Right lobe of liver (tissue), 6 donors: ENCODE results near the gene PKM. TPM values are rescaled to one million over a fixed set of nuclear protein-coding genes. Genes with fewer than 3 reads are reported as not detected.

Experiments used
- ATAC-seq, 4 donors: fragments of 200-7000 bp; cut with Tn5 transposase; one replicate each; pipeline ENCODE4 v1.9.1; 2020; ENCODE audit warnings: mild to moderate bottlenecking in 4 of 4, moderate library complexity in 4 of 4
- DNase-seq, 3 donors: peaks; one replicate each; pipeline ENCODE4 v3.0.0-alpha.2; 2020
- H3K27ac ChIP-seq, 3 donors: fragments of 200-600 bp; one replicate each; pipeline ENCODE4 v1.8.0; 2022
- H3K27me3 ChIP-seq, 2 donors: fragments of 200-600 bp; one replicate each; pipeline ENCODE4 v1.8.0; 2022
- H3K36me3 ChIP-seq, 4 donors: fragments of 200-600 bp; sonication (generic) in 1 of 4; one replicate each; pipeline versions ENCODE4 v1.5.1 to v1.8.0; 2017 to 2022; ENCODE audit warnings: control low read depth in 1 of 4
- H3K4me1 ChIP-seq, 4 donors: fragments of 200-600 bp; sonication (generic) in 1 of 4; one replicate each; pipeline versions ENCODE4 v1.5.1 to v1.8.0; 2017 to 2022; ENCODE audit warnings: control low read depth in 1 of 4
- H3K4me3 ChIP-seq, 3 donors: fragments of 200-600 bp; one replicate each; pipeline ENCODE4 v1.8.0; 2022
- H3K9me3 ChIP-seq, 4 donors: fragments of 200-600 bp; sonication (generic) in 1 of 4; one replicate each; pipeline versions ENCODE4 v1.5.1 to v1.8.0; 2017 to 2022; ENCODE audit warnings: control low read depth in 1 of 4
- CTCF ChIP-seq, 4 donors: fragments of 200-600 bp in 3 of 4; fragments of 450-650 bp in 1 of 4; IDR thresholded peaks; one replicate each; pipeline versions ENCODE4 v1.5.1 to v1.8.0; 2016 to 2022; ENCODE audit warnings: antibody characterized with exemption in 4 of 4, mild to moderate bottlenecking in 2 of 4
- POLR2A ChIP-seq: fragments of 450-650 bp; IDR thresholded peaks from one replicate; pipeline ENCODE4 v1.6.1; 2017; ENCODE audit warnings: antibody characterized with exemption, mild to moderate bottlenecking
- WGBS: methylation state at CpG from one replicate; pipeline ENCODE4 v1.1.6; 2018; ENCODE audit warnings: low coverage, low lambda C conversion rate; ENCODE audit not compliant: insufficient coverage; ENCODE audit errors: missing lambda C conversion rate; 5-methylcytosine and 5-hydroxymethylcytosine counted together
- intact Hi-C, 2 donors: fragments of 100-400 bp; cut with DNase I; formaldehyde crosslinking; loops; one replicate each; pipeline versions ENCODE4 v1.11.2 to v1.14.1; 2022
- total RNA-seq, 6 experiments: library from RNA; depleted of rRNA in 2 of 6; stranded (reverse); fragments of >200 nt in 2 of 6; fragmentation: NEBNext Ultra II Directional in 3 of 6; extraction: Animal tissue kit (Norgen Biotek cat#: 25700) in 3 of 6; gene quantifications; one replicate each; pipeline versions ENCODE4 v1.1.0 to v1.2.4, GENCODE V29; 2016 to 2023
- donor health status: DM: no; HTN: yes; CAD: no.
- donor health status: DM: no; HTN: no; CAD: no.
- donor health status: DM: no; HTN: no; CAD: no.
- donor health status: DM: no; HTN: yes; CAD: no.
- donor health status: DM: no; HTN: yes; CAD: no.

Gene PKM
- total RNA-seq, 6 experiments from 2014 or later = 18.4 to 106 (median 27.2) TPM

GRCh38 chr15:72196409-72197040 lies 34.5 kb downstream of the PKM start:
- no peak overlapping the region for H3K4me3 ChIP-seq
- H3K9me3 ChIP-seq = no peaks in the 10 kb centered on the region
- no peak for ATAC-seq
- TF ChIP-seq POLR2A (no peak), CTCF (IDR thresholded peaks at IDR 0.05) (no peak)
- H3K4me1 ChIP-seq = peaks cover 0 to 5% (median 0%) of the 10 kb centered on the region in 4 donors
- no peak for DNase-seq
- H3K36me3 ChIP-seq = no peaks in the 10 kb centered on the region
- 45% methylated on average over 8 of the region's 13 CpGs for WGBS
- peaks cover 0 to 8% of the 10 kb centered on the region in 2 donors for H3K27me3 ChIP-seq
- intact Hi-C loops = loop anchor here in 1 of 2 donors (10.0 kb wide), 1 partner anchor 88 kb away; no protein-coding TSS in a partner anchor
- H3K27ac ChIP-seq = no peak overlapping the region

GRCh38 chr15:72195101-72195511 lies 35.9 kb downstream of the PKM start:
- Histone ChIP-seq H3K27ac (no peak overlapping the region), H3K4me1 (peaks cover 0 to 5% (median 0%) of the 10 kb centered on the region in 4 donors), H3K27me3 (peaks cover 0 to 8% of the 10 kb centered on the region in 2 donors), H3K36me3 (no peaks in the 10 kb centered on the region), H3K4me3 (no peak overlapping the region), H3K9me3 (no peaks in the 10 kb centered on the region)
- intact Hi-C loops = loop anchor here in 1 of 2 donors (10.0 kb wide), 1 partner anchor 90 kb away; no protein-coding TSS in a partner anchor
- WGBS = 50% methylated on average over 3 of the region's 6 CpGs
- TF ChIP-seq CTCF (IDR thresholded peaks at IDR 0.05) = no peak
- no peak for TF ChIP-seq POLR2A
- ATAC-seq (peak in 2 of 4 donors; percentile 21 to 37), DNase-seq (no peak)

GRCh38 chr15:72193836-72194396 lies 37.1 kb downstream of the PKM start:
- Histone ChIP-seq H3K27ac (no peak overlapping the region), H3K27me3 (peaks cover 0 to 8% of the 10 kb centered on the region in 2 donors), H3K4me1 (peaks cover 0 to 5% (median 0%) of the 10 kb centered on the region in 4 donors), H3K36me3 (no peaks in the 10 kb centered on the region), H3K9me3 (no peaks in the 10 kb centered on the region), H3K4me3 (no peak overlapping the region)
- TF ChIP-seq POLR2A (no peak), CTCF (IDR thresholded peaks at IDR 0.05) (no peak)
- ATAC-seq (no peak), DNase-seq (no peak)
- WGBS = 82% methylated on average over 8 of the region's 8 CpGs
- intact Hi-C loops = loop anchor here in 1 of 2 donors (10.0 kb wide), 1 partner anchor 91 kb away; no protein-coding TSS in a partner anchor

- no peak for TF ChIP-seq CTCF (IDR thresholded peaks at IDR 0.05)
- TF ChIP-seq POLR2A = no peak
- Histone ChIP-seq H3K27me3 (peaks cover 0 to 8% of the 10 kb centered on the region in 2 donors), H3K4me3 (no peak overlapping the region), H3K9me3 (no peaks in the 10 kb centered on the region), H3K4me1 (peaks cover 0 to 4% (median 0%) of the 10 kb centered on the region in 4 donors), H3K27ac (no peak overlapping the region), H3K36me3 (no peaks in the 10 kb centered on the region)
- DNase-seq (no peak), ATAC-seq (no peak)
- intact Hi-C loops = loop anchor here in 1 of 2 donors (10.0 kb wide), 1 partner anchor 92 kb away; no protein-coding TSS in a partner anchor
- WGBS = 73% methylated on average over 3 of the region's 3 CpGs
Measured at GRCh38 chr15:72192416-72192815, 38.6 kb downstream of the PKM start.
